ENCODE data around the gene CDK5.

- TF ChIP-seq CTCF (IDR thresholded peaks at IDR 0.05) (no peak), POLR2A (IDR thresholded peaks at IDR 0.05) (no peak)
Measured at GRCh38 chr7:151060416-151061212, 2.9 kb upstream of the CDK5 start.

Measured in esophagus squamous epithelium (tissue), 4 donors.